HCT116 (cell line): ENCODE measurements around the gene PRSS58. TPM values are rescaled to one million over a fixed set of nuclear protein-coding genes. Genes with fewer than 3 reads are reported as not detected.

Source experiments
- ATAC-seq: fragments of 200-7000 bp; cut with Tn5 transposase; 2 replicates; pipeline ENCODE4 v1.9.1; 2020; ENCODE audit warnings: mild to moderate bottlenecking, moderate library complexity
- BruUV-seq: library from RNA; stranded (reverse); fragments of 400-500 nt; replicated peaks from 2 replicates; lab custom pipeline; 2021; lab: Mats Ljungman, UMichigan
- CTCF ChIA-PET: fragments of 300-600 bp; sonication (Branson Sonifier 250); formaldehyde crosslinking; loops from one replicate; lab custom pipeline; 2021; ENCODE audit warnings: antibody characterized with exemption; lab: Charles Lee
- POLR2A ChIA-PET: fragments of 300-600, 350-600 bp; sonication (Branson Sonifier 250); formaldehyde crosslinking; loops from one replicate; lab custom pipeline; 2021; ENCODE audit warnings: antibody characterized with exemption; lab: Charles Lee
- RAD21 ChIA-PET, 2 experiments: fragments of 300-600 bp; sonication (Branson Sonifier 250); formaldehyde crosslinking; loops; one replicate each; lab custom pipeline; 2023; ENCODE audit warnings: low total read pairs in 2 of 2; ENCODE audit not compliant: uncharacterized antibody in 2 of 2, unreplicated experiment in 2 of 2, low non-redundant PET in 1 of 2; lab: Charles Lee
- DNase-seq: peaks from one replicate; pipeline ENCODE4 v3.0.0-alpha.2; 2010; ENCODE audit warnings: low read depth, low spot score
- H2AFZ ChIP-seq: fragments of 200-600 bp; shearing (Covaris generic), sonication (generic); 2 replicates; pipeline ENCODE4 v1.6.1; 2017; ENCODE audit warnings: low read depth, mixed run types, mixed read lengths, antibody characterized with exemption, low read length; ENCODE audit not compliant: poor library complexity, severe bottlenecking
- H3K27ac ChIP-seq: 2 replicates; pipeline ENCODE4 v1.5.1; 2012; ENCODE audit warnings: low read depth, low read length
- H3K27me3 ChIP-seq: fragments of 200-600 bp; sonication (generic); 2 replicates; pipeline ENCODE4 v1.6.1; 2016; ENCODE audit warnings: mixed run types, low read length, mixed read lengths; ENCODE audit not compliant: insufficient read depth
- H3K36me3 ChIP-seq, 2 experiments: fragments of 200-500 bp in 1 of 2; fragments of 200-600 bp in 1 of 2; sonication (Bioruptor generic) in 1 of 2; sonication (generic) in 1 of 2; 2 replicates each; pipeline versions ENCODE4 v1.5.1 to v1.6.1; 2014 to 2016; ENCODE audit warnings: low read length in 2 of 2, inconsistent platforms in 1 of 2, mixed read lengths in 1 of 2, mixed run types in 1 of 2; ENCODE audit not compliant: insufficient read depth in 2 of 2, control insufficient read depth in 1 of 2
- H3K4me1 ChIP-seq, 2 experiments: fragments of 200-600 bp in 1 of 2; sonication (generic) in 1 of 2; 2 replicates each; pipeline versions ENCODE4 v1.5.1 to v1.6.1; 2012 to 2017; ENCODE audit warnings: low read length in 2 of 2, inconsistent platforms in 1 of 2, mild to moderate bottlenecking in 1 of 2, mixed read lengths in 1 of 2, mixed run types in 1 of 2, moderate library complexity in 1 of 2; ENCODE audit not compliant: insufficient read depth in 2 of 2, control insufficient read depth in 1 of 2
- H3K4me2 ChIP-seq: fragments of 200-600 bp; sonication (generic); 2 replicates; pipeline ENCODE4 v1.6.1; 2017; ENCODE audit warnings: mixed run types, low read length, mixed read lengths
- H3K4me3 ChIP-seq, 2 experiments: fragments of 200-600 bp in 1 of 2; sonication (generic) in 1 of 2; replicated peaks in 1 of 2; 2 replicates each; pipeline ENCODE4 v1.5.1; 2011 to 2016; ENCODE audit warnings: low read length in 2 of 2, control low read depth in 1 of 2, low read depth in 1 of 2, mild to moderate bottlenecking in 1 of 2, mixed read lengths in 1 of 2, mixed run types in 1 of 2
- H3K79me2 ChIP-seq: fragments of 200-600 bp; sonication (generic); 2 replicates; pipeline ENCODE4 v1.6.1; 2017; ENCODE audit warnings: mild to moderate bottlenecking, mixed run types, low read length, moderate library complexity, mixed read lengths; ENCODE audit not compliant: insufficient read depth
- H3K9ac ChIP-seq: fragments of 200-600 bp; sonication (generic); 2 replicates; pipeline ENCODE4 v1.6.1; 2016; ENCODE audit warnings: low read length, mixed read lengths
- H3K9me2 ChIP-seq: fragments of 200-600 bp; sonication (generic), shearing (Covaris generic); 2 replicates; pipeline ENCODE4 v1.6.1; 2017; ENCODE audit warnings: mixed run types, mild to moderate bottlenecking, moderate library complexity; ENCODE audit not compliant: insufficient read depth
- H3K9me3 ChIP-seq, 2 experiments: fragments of 200-500 bp in 1 of 2; fragments of 200-600 bp in 1 of 2; sonication (Bioruptor generic) in 1 of 2; sonication (generic) in 1 of 2; 2 replicates each; pipeline ENCODE4 v1.6.1; 2014 to 2017; ENCODE audit warnings: low read length in 2 of 2, mixed read lengths in 2 of 2, inconsistent platforms in 1 of 2, low read depth in 1 of 2, mild to moderate bottlenecking in 1 of 2, mixed run types in 1 of 2, moderate library complexity in 1 of 2; ENCODE audit not compliant: control insufficient read depth in 1 of 2, insufficient read depth in 1 of 2
- H4K20me1 ChIP-seq: fragments of 200-600 bp; sonication (generic), shearing (Covaris generic); 2 replicates; pipeline ENCODE4 v1.6.1; 2017; ENCODE audit warnings: mixed run types, mild to moderate bottlenecking, moderate library complexity; ENCODE audit not compliant: insufficient read depth
- CBX3 ChIP-seq: IDR thresholded peaks from 2 replicates; pipeline ENCODE4 v1.6.1; 2012; ENCODE audit warnings: low read depth
- CTCF ChIP-seq, 3 experiments: fragments of 200-600 bp in 1 of 3; sonication (generic) in 1 of 3; IDR thresholded peaks in 2 of 3; conservative IDR thresholded peaks in 1 of 3; 2 replicates each; pipeline ENCODE4 v1.5.1; 2012 to 2017; ENCODE audit warnings: low read depth in 2 of 3, low read length in 2 of 3, antibody characterized with exemption in 1 of 3, borderline replicate concordance in 1 of 3, control low read depth in 1 of 3, mild to moderate bottlenecking in 1 of 3, mixed read lengths in 1 of 3, mixed run types in 1 of 3, moderate library complexity in 1 of 3; ENCODE audit not compliant: insufficient read depth in 1 of 3
- EZH2 ChIP-seq: fragments of 200-600 bp; sonication (generic); IDR thresholded peaks from 2 replicates; pipeline ENCODE4 v1.6.1; 2017; ENCODE audit warnings: antibody characterized with exemption, mixed run types
- EZH2phosphoT487 ChIP-seq: fragments of 200-600 bp; IDR thresholded peaks from 2 replicates; pipeline ENCODE4 v1.6.1; 2018; ENCODE audit warnings: antibody characterized with exemption, borderline replicate concordance
- FOSL1 ChIP-seq: IDR thresholded peaks from 2 replicates; pipeline ENCODE4 v1.6.1; 2012; ENCODE audit warnings: low read depth
- POLR2A ChIP-seq: IDR thresholded peaks from 2 replicates; pipeline ENCODE4 v1.7.0; 2011; ENCODE audit warnings: borderline replicate concordance; ENCODE audit not compliant: insufficient read depth, insufficient read length; ENCODE audit errors: extremely low read depth
- POLR2AphosphoS5 ChIP-seq: IDR thresholded peaks from 2 replicates; pipeline ENCODE4 v1.6.1; 2011; ENCODE audit warnings: mild to moderate bottlenecking, low read depth, low read length, moderate library complexity
- SRF ChIP-seq: IDR thresholded peaks from 2 replicates; pipeline ENCODE4 v1.6.1; 2012; ENCODE audit warnings: low read depth
- ZBTB33 ChIP-seq: IDR thresholded peaks from 2 replicates; pipeline ENCODE4 v1.6.1; 2011; ENCODE audit warnings: mild to moderate bottlenecking, low read length, moderate library complexity; ENCODE audit not compliant: insufficient replicate concordance; ENCODE audit errors: extremely low read depth
- ZFX ChIP-seq: fragments of 450-650 bp; IDR thresholded peaks from 2 replicates; pipeline ENCODE4 v1.6.1; 2017
- intact Hi-C: fragments of 100-400 bp; cut with micrococcal nuclease; formaldehyde crosslinking; loops from 2 replicates; pipeline ENCODE4 v1.10.0; 2022
- total RNA-seq: library from RNA; stranded (reverse); gene quantifications from one replicate; pipeline ENCODE4 v1.2.1, GENCODE V29; 2021; ENCODE audit not compliant: unreplicated experiment
- TF ChIP-seq, protein P1 (sequence below): IDR thresholded peaks from 2 replicates; pipeline ENCODE4 v1.6.1; 2012

Gene PRSS58
- total RNA-seq, 1 experiment from 2014 or later: not detected

- H3K9me2 ChIP-seq: no peaks in the 10 kb centered on the region
- BruUV-seq: no TSS peak
- H3K36me3 ChIP-seq: no peaks in the 10 kb centered on the region
- H4K20me1 ChIP-seq: no peaks in the 10 kb centered on the region
- H3K4me3 ChIP-seq: no peak overlapping the region
- H3K27me3 ChIP-seq: peaks cover 45% of the 10 kb centered on the region
- CTCF ChIA-PET: no interaction called here
- H3K9ac ChIP-seq: no peak overlapping the region
- no peaks in the 10 kb centered on the region for H3K79me2 ChIP-seq
- H2AFZ ChIP-seq: no peak overlapping the region
- H3K9me3 ChIP-seq: no peaks in the 10 kb centered on the region
- ATAC-seq: no peak
- DNase-seq: no peak
- no peak for TF ChIP-seq POLR2A
- TF ChIP-seq POLR2AphosphoS5: no peak
- TF ChIP-seq, protein P1, sequence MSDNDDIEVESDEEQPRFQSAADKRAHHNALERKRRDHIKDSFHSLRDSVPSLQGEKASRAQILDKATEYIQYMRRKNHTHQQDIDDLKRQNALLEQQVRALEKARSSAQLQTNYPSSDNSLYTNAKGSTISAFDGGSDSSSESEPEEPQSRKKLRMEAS: no peak
- no peak for TF ChIP-seq ZFX
- no peak for TF ChIP-seq SRF
- no peak for TF ChIP-seq ZBTB33
- no peak for TF ChIP-seq EZH2
- TF ChIP-seq EZH2phosphoT487: no peak
- TF ChIP-seq CTCF (IDR thresholded peaks at IDR 0.05 in 2 of 3, conservative IDR thresholded peaks at IDR 0.05 in 1 of 3; ENCODE audit: borderline replicate concordance in 1 of 3, insufficient read depth in 1 of 3, low read depth in 2 of 3, low read length in 2 of 3): no peak
- TF ChIP-seq FOSL1: no peak
- no peak for TF ChIP-seq CBX3
- TF ChIP-seq, all 23 proteins: peak for 0
- no peak overlapping the region for H3K27ac ChIP-seq
- POLR2A ChIA-PET: no interaction called here
- no peaks in the 10 kb centered on the region for H3K4me1 ChIP-seq
- no peak overlapping the region for H3K4me2 ChIP-seq
- intact Hi-C loops: no loop called here
- RAD21 ChIA-PET: no interaction called here
Observed at GRCh38 chr7:142240546-142240945, 17.3 kb downstream of the PRSS58 start.
